Fibroblast of skin of left quadriceps (primary cell): ENCODE data around the gene PTGER2.

Experiments
- DNase-seq, 2 experiments: peaks; one replicate each; pipeline ENCODE4 v3.0.0-alpha.2; 2013; ENCODE audit warnings: low read depth in 2 of 2

Gene PTGER2

DNA sequence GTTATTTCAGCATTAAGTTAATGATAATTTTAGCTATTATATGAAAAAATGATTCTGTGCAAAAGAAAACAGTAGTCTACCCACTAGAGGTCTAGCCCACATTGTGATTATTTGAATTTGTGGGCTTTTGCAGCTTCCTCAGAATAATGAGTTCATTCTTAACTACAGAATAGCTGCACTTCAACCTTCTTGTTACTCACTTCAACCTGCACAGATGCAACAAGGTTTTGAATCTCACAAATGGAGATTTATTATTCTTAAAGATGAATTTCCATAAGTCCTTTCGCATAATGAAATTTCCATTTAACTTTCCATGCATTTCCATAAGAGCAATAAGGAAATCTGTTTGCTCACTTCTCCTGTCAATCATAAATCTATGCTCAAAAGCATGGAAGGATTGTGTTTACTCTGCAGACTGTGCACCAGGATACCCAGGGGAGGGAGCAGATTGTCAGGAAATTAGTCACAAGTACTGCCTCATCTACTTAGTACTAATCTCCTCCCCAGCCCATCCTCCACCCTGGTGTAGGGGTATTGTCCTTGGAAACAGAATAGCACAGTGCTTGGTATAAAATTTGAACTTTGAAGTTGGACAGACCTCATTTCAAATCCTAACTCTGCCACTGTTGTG is 24.1 kb downstream of the PTGER2 start:
- DNase-seq, result peak in 1 of 2 experiments; percentile 37

DNA sequence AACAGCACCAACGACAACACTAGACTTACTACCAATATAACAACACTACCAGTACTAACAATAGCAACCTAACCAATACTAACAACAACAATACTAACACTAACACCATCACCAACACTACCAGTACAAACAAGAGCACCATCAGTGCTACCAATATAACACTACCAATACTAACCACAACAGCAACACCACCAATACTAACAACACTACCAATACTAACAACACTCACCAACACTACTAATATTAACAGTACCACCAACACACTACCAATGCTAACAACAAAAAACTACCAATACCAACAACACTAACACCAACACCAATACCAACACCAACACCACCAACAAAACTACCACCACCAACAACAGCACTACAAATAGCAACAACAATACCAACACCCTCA is 25.1 kb downstream of the PTGER2 start:
- DNase-seq, result no peak

DNA sequence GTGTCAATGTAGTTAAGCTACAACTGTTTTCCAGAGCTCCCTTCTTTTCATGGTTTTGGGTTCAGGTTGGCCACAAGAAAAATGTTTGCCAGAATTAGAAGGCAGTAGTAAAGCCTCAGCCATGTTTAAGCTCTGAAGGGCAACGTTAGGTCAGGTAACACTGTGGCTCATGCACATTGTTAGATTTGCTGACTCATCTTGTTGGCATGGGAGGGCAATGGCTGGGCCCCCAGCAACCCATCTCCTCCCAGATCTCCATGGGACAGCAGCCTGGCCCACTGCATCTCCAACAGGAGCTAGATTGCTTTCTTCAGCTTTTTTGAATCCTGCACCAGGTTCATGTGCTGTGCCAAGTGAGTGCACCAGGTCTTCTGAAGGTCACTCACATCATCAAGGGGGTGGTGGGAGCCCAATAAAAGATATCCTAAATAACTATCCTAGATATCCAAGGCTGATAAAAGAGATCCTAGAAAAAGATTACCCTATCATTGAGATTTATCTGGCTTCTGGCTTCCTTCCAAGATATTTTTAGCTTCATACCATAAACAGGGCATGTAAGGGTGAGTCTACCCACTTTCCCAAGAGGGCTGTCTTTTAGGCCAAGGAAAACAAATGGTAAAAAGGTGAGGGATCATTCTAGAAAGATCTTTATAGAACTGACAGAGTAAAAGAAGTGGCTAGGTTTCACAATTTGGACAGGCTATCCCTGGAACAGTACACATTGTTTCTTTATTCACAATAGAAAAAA is 28.9 kb downstream of the PTGER2 start:
- DNase-seq, result no peak

DNA sequence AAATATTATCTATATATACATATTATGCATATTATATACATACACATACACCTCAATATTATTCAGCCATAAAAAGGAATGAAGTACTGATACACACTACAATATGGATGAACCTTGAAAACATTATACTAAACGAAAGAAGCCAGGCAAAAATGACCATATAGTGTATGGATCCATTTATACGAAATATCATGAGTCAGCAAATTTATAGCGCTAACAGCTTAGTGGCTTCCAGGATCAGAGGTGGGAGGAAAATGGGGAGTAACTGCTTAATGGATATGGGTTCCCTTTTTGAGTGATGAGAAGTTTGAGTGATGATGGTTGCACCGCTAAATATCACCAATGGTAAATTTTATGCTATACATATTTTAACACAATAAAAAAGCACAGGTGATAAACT is 32.7 kb downstream of the PTGER2 start:
- no peak for DNase-seq

DNA sequence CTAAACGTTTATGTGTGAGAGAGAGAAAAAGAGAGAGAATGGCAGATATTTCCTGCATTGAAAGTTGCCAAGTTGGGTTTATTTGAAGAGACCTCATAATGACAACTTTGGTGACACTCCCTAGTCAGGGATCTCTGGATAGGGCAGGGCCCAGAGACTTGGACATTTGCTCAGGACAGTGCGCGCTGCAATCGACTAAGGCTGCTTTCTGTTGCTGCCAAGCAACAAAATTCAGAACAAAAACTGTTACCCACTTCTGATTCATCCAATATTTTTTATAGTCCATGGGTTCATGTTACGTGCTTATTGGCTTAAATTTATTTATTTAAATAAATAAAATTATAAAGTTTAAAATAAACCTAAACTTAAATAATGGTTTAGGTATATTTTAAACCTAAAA is 34.2 kb downstream of the PTGER2 start:
- DNase-seq, result no peak

DNA sequence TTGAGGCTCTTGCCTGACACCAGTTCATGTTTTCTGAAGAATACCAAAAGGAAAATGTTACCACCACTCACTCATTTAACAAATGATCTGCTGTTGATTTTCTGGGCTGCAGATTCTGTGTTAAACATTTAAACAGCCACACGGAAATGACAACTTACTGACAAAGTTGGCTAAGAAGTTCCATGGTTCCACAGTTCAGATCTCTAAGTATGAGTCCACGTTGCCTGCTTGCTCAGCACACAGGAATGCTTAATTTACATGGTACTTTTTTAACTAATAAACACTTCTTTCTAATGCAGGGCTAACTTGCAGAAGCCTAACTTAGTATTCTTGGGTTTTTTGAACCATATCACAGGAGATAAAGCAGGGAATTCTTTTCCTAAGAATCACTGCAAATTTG is 34.7 kb downstream of the PTGER2 start:
- DNase-seq, result peak in 1 of 2 experiments; percentile 45

DNA sequence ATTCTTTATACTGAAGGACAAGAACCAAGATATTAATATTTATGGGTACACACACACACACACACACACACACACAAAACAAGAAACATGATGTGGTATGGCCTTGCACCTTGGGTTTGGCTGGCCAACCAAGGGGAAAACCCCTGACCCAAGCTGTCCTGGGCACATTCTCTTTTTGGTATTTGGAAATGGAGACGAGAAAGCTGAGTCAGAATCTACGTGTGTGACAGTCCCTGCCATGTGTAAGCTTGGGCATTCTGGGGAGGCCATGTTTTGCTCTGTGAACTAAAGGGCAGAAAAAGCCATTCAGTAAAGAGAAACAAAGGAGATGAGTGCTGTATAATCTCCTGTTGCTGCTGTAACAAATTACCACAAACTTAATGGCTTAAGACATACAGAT is 35.6 kb downstream of the PTGER2 start:
- DNase-seq, result no peak

DNA sequence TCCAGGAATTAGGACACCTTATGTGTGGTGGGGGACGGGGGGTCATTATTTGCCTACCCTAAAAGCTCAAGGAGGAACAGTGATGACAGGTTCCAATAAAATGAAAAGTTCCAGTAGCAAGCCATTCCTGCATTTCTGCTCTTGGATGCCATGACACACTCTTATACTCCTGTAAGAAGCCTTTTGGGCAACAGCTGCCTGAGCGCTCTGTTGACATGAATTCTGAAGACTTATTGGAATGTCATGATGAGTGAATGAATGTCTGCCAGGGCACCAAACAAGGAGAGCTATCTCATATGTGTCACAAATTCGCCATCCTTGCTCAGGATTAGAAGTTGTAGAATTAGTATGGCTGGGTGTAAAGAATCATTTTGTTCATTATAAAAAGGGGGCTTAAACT is 36.3 kb downstream of the PTGER2 start:
- no peak for DNase-seq

DNA sequence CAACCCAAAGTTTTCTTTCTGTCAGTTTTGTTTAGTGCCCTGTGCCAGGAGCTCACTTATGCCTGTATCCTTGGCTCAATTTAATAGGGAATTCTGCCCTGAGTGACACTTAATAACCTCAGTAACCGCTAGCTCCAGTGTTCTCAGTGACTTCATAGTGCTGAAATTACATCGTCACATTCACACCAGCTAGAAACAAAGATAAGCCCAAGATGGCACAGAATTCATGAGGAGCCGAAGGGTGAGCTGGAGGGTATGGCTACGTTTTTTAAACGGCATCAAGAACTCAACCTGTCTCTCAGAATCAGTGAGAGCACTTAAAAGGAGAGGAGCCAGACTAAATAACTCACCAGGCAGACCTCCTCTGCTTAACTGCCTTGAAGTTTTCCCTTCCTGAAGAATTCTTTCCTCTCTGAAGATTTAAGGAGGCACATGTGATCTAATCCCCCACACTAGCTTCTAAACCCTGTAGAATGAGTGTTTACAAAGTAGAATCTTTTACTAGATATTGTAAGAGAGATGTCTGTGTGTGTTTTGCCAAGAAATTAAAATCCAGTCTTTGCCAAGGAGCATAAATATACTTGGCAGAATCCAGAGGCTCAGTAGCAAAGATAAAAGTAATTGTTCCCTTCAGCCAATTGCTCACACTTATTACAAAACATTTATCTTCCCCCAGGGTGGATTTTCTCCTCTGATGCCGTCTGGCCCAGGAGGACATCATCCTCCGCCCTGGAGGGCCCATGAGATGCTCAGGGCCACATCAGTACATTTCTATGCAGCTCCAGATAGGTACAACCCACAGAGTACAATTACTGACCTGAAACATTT is 37.3 kb downstream of the PTGER2 start:
- DNase-seq, result peak; percentile 86 to 88

DNA sequence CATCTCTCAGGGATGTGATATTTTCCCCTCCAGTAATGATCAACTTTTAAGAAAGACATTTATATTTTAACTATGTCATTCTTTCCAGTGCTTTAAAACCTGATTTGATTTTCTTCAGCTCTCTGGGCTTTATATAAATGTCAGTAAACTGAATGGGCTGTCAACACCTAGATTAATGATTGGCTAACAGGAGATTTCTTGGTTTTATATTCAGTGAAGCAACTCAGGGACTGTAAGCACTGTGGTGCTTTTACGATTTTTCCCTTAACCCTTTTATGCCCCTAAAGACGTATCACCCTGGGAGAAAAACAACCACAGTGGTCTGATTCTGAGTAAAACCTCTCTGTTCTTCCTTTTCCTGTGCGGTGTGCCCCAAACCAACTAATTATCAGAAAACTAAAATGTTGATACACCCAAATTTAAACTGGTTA is 38.0 kb downstream of the PTGER2 start:
- DNase-seq, result peak; percentile 73 to 76

DNA sequence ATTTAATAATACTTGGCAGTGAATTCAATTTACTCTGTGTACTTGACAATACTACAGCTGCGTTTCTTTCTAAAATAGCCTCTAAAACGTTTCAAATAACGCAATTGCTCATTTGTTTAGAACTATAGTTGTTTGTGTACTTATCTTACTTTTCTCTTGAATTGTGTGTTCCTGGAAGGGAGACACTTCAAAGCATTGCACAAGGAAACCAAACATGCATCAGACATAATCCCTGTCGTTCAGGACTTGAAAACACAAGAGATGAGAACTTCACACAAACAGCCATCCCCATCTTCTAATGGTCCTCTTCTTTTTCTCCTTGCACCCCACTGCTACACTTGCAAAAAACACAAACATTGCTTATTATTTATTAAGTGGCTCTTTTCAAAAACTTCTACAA is 38.5 kb downstream of the PTGER2 start:
- DNase-seq, result no peak

DNA sequence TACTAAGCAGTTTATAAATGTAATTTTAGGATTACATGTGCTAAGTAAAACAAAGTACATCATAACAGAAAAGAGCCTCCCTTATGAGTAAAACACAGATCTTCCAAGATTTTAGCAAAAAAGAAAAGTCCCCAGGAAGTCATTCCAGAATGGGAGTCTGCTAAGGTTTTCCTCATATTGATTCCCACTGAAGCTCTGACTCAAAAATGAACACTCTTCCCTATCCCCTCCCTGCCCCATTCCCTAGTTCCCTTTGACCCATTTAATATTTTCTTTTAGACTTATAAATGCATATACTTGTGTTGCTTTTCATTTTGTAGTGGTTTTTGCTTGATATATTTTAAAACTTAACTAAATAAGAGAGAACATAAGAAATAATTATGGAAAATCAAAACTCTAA is 40.1 kb downstream of the PTGER2 start:
- DNase-seq, result no peak

DNA sequence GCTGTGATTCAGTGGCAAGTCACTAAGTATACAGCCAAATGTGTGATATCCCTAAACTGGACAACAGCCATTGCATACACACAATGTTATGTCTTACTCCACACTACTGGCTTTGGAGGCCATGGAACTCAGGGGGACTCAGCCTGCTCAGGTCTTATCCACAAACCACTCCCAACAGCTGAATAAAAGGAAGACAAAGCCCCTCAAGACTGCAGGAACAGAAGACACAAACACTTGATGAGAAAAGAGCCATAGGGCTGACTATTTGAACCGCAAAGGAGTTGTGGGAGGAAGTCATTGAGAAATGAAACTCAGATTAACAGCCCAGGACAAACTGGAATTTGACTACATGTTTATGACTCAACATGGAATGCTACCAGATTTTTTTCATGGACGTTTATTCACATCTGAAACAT is 40.9 kb downstream of the PTGER2 start:
- peak; percentile 91 for DNase-seq

DNA sequence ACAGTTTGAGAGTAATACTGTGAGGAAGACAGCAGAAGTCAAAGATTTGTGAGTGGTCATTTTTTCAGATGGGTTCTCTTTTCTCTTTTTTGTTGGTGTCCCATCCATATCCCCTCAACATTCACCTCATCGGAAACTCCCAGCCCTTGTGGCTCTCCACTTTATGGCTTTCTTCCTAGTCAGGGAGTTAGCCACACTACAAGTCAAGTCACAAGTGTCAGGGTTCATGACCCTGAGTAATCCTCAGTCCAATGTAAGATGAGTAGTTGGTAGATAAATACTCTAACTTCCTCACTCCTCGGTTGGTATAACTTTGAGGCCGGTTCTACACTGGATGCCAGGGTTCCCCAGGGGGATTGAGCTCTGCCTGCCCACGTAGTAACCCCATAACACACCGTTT is 41.4 kb downstream of the PTGER2 start:
- no peak for DNase-seq

DNA sequence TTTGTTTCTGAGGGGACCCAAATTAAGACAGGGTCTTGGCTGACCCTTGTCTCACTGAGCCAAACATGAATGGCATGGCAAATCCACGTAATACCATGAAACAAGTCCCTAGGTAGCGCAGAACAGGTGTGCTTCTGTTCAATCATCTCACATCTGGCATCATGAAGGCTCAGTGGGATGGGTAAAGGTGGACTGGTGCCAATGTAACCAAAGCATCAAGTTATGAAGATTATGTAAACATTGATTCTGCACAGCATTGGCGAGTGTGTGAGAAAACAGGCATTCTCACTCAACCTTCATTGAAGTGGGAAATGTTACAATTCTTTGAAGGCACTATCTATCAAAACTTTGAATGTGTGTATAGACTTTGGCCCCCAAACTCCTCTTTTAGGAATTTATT is 41.9 kb downstream of the PTGER2 start:
- DNase-seq, result no peak

DNA sequence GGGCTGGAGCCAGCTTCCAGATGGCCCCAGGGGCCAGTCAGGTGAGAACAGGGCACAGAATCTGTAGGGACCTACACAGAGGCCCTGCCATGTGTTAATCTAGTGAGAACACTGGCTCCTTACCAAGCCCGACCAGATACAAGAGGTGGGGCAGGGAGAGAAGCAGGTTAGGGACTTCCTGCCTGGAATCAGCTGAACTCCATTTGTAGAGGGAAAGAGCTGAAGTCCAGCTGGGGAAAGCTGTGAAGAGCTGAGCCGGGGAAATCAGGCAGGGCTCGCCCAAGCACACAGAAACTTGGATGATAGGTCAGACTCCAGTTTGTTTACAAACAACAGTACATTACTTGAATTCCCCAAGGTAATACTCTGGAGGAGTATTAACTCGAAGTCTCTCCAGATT is 46.7 kb downstream of the PTGER2 start:
- DNase-seq, result no peak

DNA sequence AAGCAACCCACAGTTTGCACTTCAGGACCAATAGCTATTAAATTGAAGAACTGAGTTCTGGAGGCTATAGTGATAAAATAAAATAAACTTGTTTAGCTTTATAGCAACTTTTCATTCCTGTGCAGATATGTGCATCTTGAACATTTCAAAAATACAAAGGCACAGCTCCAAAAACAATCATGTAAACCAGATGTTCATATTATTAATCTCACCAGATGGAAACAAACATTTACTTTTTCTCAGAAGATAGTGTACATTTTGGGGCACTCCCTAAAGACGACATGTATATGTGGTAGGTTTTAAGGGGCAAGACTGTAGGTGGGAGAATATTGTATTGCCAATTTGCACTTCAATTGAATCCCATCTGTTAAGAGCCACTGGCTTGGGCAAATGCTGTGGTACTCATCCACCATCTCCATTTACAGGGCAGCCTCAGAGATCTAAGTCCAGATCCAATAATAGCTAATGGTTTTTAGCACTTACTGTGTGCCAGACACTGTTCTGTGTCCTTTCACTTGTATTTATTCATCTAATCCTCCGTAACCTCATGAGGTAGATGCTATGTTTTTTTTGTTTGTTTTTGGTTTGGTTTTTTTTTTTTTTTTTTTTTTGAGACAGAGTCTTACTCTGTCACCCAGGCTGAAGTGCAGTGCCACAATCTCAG is 49.1 kb downstream of the PTGER2 start:
- no peak for DNase-seq

DNA sequence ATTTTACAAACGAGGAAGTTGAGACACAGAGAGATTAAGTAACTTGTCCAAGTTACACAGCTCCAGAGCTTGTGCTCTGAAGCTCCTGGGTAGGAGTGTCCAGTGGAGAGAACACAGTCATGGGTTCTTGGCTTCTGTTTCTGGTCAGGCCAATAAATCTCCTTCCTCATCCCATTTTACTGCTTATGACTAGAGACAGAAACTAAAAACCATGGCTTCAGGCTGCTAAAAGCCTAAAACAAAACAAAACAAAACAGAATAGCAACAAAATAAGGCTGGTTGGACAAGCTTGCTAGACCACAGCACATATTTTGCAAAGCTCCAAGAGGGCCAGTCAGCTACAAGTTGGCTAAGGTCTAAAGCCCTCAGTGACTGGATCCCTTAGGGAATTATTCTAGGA is 49.8 kb downstream of the PTGER2 start:
- DNase-seq, result no peak

DNA sequence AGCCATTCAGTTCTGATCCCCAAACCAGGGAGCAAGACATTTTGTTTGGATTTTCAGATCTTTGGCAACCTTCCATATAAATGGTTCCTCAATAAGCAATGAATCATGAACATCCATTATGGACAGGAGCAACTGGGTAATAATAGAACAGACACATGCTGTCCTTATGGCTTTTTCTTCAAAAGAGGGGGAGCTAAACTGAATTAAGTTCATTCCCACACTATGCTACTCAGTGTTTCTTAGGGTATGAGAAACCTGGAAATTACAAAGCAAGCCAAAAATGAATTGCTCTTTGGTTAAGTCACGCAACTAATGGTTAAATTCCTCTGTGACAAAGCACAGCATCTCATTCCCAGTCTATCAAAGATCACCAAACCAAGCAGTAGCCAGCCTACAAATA is 51.0 kb downstream of the PTGER2 start:
- peak; percentile 78 to 81 for DNase-seq

DNA sequence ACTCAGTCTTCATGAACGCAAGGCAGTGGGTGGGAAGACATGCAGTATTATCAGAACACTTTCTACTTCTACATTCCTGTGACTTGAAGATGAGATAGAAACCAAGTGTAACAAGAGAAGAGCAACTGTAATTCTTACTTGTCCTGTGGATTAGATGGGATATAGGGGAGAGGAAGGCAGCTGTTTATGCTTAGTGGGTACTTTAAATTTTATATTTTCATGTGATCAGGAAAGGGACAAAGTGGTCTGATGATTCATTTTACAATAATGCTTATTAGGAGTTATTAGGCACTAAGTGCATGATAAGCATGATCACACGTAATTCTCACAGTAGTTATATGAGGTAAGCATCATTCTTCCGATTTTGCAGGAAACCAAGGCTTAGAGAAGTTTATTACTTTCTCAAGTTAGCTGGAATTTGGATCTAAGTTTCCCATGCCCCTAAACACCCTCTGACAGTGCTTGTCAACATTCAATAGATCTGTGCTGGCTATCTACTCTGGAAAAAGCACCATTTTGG is 52.7 kb downstream of the PTGER2 start:
- DNase-seq, result no peak

DNA sequence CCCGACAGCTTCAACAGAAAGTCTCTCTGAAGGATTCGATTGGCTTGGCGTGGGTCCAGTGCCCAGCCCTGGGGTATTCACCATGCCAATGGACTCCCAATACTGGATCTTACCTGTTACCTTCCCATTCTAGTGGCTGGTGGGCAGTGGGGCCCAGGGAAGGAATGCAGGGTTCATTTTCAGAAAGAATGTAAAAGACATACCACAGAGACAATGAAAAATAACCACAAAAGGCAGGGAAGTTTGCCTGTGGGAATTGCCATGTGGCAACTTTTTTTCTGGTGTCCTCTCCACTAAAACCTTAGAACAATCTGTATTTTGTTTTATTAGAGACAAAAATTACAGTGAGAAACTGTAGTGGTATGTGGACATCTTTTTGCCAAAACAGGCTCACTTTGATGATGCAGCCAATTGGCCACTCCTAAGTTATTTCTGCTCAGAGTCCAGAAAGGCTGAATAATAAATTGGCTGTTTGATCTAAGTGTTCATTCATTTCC is 55.2 kb downstream of the PTGER2 start:
- DNase-seq, result peak; percentile 56 to 60
